ENCODE data around the gene LBX2.

GRCh38 chr2:74516650-74517049 is 17.2 kb upstream of the LBX2 start:
- no peak for TF ChIP-seq MAX (IDR thresholded peaks at IDR 0.05)
- no peak for TF ChIP-seq CTCF (IDR thresholded peaks at IDR 0.05; ENCODE audit: low read depth, low read length, missing input control)
- no peak for TF ChIP-seq JUND (IDR thresholded peaks at IDR 0.05)
- TF ChIP-seq ZBTB33 (IDR thresholded peaks at IDR 0.05) = no peak
- no peak for TF ChIP-seq ATF3 (IDR thresholded peaks at IDR 0.05)
- TF ChIP-seq SP1 (IDR thresholded peaks at IDR 0.05) = no peak
- TF ChIP-seq TAF1 (conservative IDR thresholded peaks at IDR 0.05) = no peak
- no peak for TF ChIP-seq RAD21 (IDR thresholded peaks at IDR 0.05)
- no peak for TF ChIP-seq FOXA2 (IDR thresholded peaks at IDR 0.05)
- no peak for TF ChIP-seq REST (IDR thresholded peaks at IDR 0.05)
- no peak for TF ChIP-seq GABPA (IDR thresholded peaks at IDR 0.05 in 1 of 2, conservative IDR thresholded peaks at IDR 0.05 in 1 of 2)
- TF ChIP-seq YY1 (IDR thresholded peaks at IDR 0.05) = no peak
- TF ChIP-seq RXRA (IDR thresholded peaks at IDR 0.05) = no peak
- no peak for TF ChIP-seq NR2F2 (IDR thresholded peaks at IDR 0.05)
